Activated T-helper 17 cell treated with anti-CD3 and anti-CD28 coated beads, Interleukin-2, amount 50 U/mL, for 72 hours (primary cell): ENCODE data around the gene LARP4. TPM values are rescaled to one million over a fixed set of nuclear protein-coding genes. Genes with fewer than 3 reads are reported as not detected.
"Not testable (repeated sequence)": the region's sequence is repeated elsewhere in the genome, so short reads cannot be mapped to it uniquely, and the experiment has no call there.

Experiments
- ATAC-seq: fragments of 150-1000 bp; cut with Tn5 transposase; replicated peaks from 2 replicates; pipeline ENCODE4 v1.10.0; 2021; ENCODE audit warnings: mild to moderate bottlenecking, moderate library complexity
- H3K27ac Mint-ChIP-seq: one replicate; pipeline ENCODE4 v1.8.0; 2022; ENCODE audit warnings: mixed read lengths
- H3K27me3 Mint-ChIP-seq: one replicate; pipeline ENCODE4 v1.8.0; 2022; ENCODE audit warnings: mixed read lengths
- H3K36me3 Mint-ChIP-seq: one replicate; pipeline ENCODE4 v1.8.0; 2022; ENCODE audit warnings: low read depth, mild to moderate bottlenecking, mixed read lengths
- H3K4me1 Mint-ChIP-seq: one replicate; pipeline ENCODE4 v1.8.0; 2022; ENCODE audit warnings: mixed read lengths
- H3K4me3 Mint-ChIP-seq: one replicate; pipeline ENCODE4 v1.8.0; 2022; ENCODE audit warnings: mild to moderate bottlenecking, mixed read lengths
- H3K9me3 Mint-ChIP-seq: one replicate; pipeline ENCODE4 v1.8.0; 2022; ENCODE audit warnings: mixed read lengths
- total RNA-seq, 2 donors: library from RNA; stranded (reverse); gene quantifications; one replicate each; pipeline ENCODE4 v1.2.3, GENCODE V29; 2022

Gene LARP4
- total RNA-seq, 2 donors from 2014 or later = 35.2 to 80.7 TPM

- H3K4me1 Mint-ChIP-seq = no peaks in the 10 kb centered on the region
- H3K27ac Mint-ChIP-seq = no peak overlapping the region
- peaks cover 11% of the 10 kb centered on the region for H3K36me3 Mint-ChIP-seq
- H3K9me3 Mint-ChIP-seq = no peaks in the 10 kb centered on the region
- no peaks in the 10 kb centered on the region for H3K27me3 Mint-ChIP-seq
- ATAC-seq = no peak
- no peak overlapping the region for H3K4me3 Mint-ChIP-seq
Observed at GRCh38 chr12:50482571-50482970, 81.9 kb downstream of the LARP4 start.

GRCh38 chr12:50483488-50483887, 82.8 kb downstream of the LARP4 start:
- no peak overlapping the region for H3K27ac Mint-ChIP-seq
- ATAC-seq = no peak
- no peak overlapping the region for H3K4me3 Mint-ChIP-seq
- no peaks in the 10 kb centered on the region for H3K27me3 Mint-ChIP-seq
- H3K9me3 Mint-ChIP-seq = no peaks in the 10 kb centered on the region
- peaks cover 4% of the 10 kb centered on the region for H3K36me3 Mint-ChIP-seq
- H3K4me1 Mint-ChIP-seq = no peaks in the 10 kb centered on the region

GRCh38 chr12:50488801-50489200, 88.1 kb downstream of the LARP4 start:
- no peaks in the 10 kb centered on the region for H3K4me1 Mint-ChIP-seq
- no peak overlapping the region for H3K4me3 Mint-ChIP-seq
- H3K9me3 Mint-ChIP-seq = peaks cover 4% of the 10 kb centered on the region
- ATAC-seq = no peak
- H3K27me3 Mint-ChIP-seq = no peaks in the 10 kb centered on the region
- no peaks in the 10 kb centered on the region for H3K36me3 Mint-ChIP-seq
- no peak overlapping the region for H3K27ac Mint-ChIP-seq

- H3K36me3 Mint-ChIP-seq, ATAC-seq, H3K4me3 Mint-ChIP-seq, H3K27ac Mint-ChIP-seq, H3K27me3 Mint-ChIP-seq, H3K4me1 Mint-ChIP-seq: not testable (repeated sequence)
- H3K9me3 Mint-ChIP-seq = peaks cover 22% of the 10 kb centered on the region
Observed at GRCh38 chr12:50498119-50498518, 97.4 kb downstream of the LARP4 start.

- peak; percentile 94 for ATAC-seq
- Mint-ChIP-seq H3K4me1 (peaks cover 36% of the 10 kb centered on the region), H3K4me3 (peak within 1 kb of the TSS; percentile 88), H3K36me3 (no peaks in the 10 kb centered on the region), H3K27me3 (no peaks in the 10 kb centered on the region), H3K27ac (peak within 1 kb of the TSS; percentile 89), H3K9me3 (no peaks in the 10 kb centered on the region)
Observed at GRCh38 chr12:50504798-50505674, 104.4 kb downstream of the LARP4 start, which contains the start of gene DIP2B. Gene DIP2B, plus strand, starts transcription at chr12:50504985. Its CDS starts 156 bp downstream, at chr12:50505141.

GRCh38 chr12:50505675-50506530, 105.2 kb downstream of the LARP4 start:
- ATAC-seq = peak; percentile 1
- H3K27ac Mint-ChIP-seq = peak overlapping the region; percentile 89
- peak overlapping the region; percentile 88 for H3K4me3 Mint-ChIP-seq
- no peaks in the 10 kb centered on the region for H3K27me3 Mint-ChIP-seq
- no peaks in the 10 kb centered on the region for H3K9me3 Mint-ChIP-seq
- H3K4me1 Mint-ChIP-seq = peaks cover 36% of the 10 kb centered on the region
- H3K36me3 Mint-ChIP-seq = no peaks in the 10 kb centered on the region

GRCh38 chr12:50506753-50507473, 106.2 kb downstream of the LARP4 start:
- H3K9me3 Mint-ChIP-seq = no peaks in the 10 kb centered on the region
- no peak for ATAC-seq
- no peaks in the 10 kb centered on the region for H3K36me3 Mint-ChIP-seq
- peaks cover 36% of the 10 kb centered on the region for H3K4me1 Mint-ChIP-seq
- H3K4me3 Mint-ChIP-seq = peak overlapping the region; percentile 88
- no peaks in the 10 kb centered on the region for H3K27me3 Mint-ChIP-seq
- H3K27ac Mint-ChIP-seq = peak overlapping the region; percentile 89

- peaks cover 36% of the 10 kb centered on the region for H3K4me1 Mint-ChIP-seq
- H3K9me3 Mint-ChIP-seq = no peaks in the 10 kb centered on the region
- ATAC-seq = no peak
- H3K27ac Mint-ChIP-seq = peak overlapping the region; percentile 89
- H3K4me3 Mint-ChIP-seq = peak overlapping the region; percentile 88
- H3K27me3 Mint-ChIP-seq = no peaks in the 10 kb centered on the region
- no peaks in the 10 kb centered on the region for H3K36me3 Mint-ChIP-seq
Observed at GRCh38 chr12:50507474-50507838, 106.8 kb downstream of the LARP4 start.

GRCh38 chr12:50507930-50508329, 107.2 kb downstream of the LARP4 start:
- H3K27ac Mint-ChIP-seq = peak overlapping the region; percentile 89
- H3K36me3 Mint-ChIP-seq = no peaks in the 10 kb centered on the region
- H3K9me3 Mint-ChIP-seq = no peaks in the 10 kb centered on the region
- peaks cover 36% of the 10 kb centered on the region for H3K4me1 Mint-ChIP-seq
- H3K27me3 Mint-ChIP-seq = no peaks in the 10 kb centered on the region
- peak overlapping the region; percentile 88 for H3K4me3 Mint-ChIP-seq
- no peak for ATAC-seq

GRCh38 chr12:50508414-50508813, 107.7 kb downstream of the LARP4 start:
- ATAC-seq = no peak
- peak overlapping the region; percentile 88 for H3K4me3 Mint-ChIP-seq
- H3K27me3 Mint-ChIP-seq = no peaks in the 10 kb centered on the region
- no peaks in the 10 kb centered on the region for H3K36me3 Mint-ChIP-seq
- no peaks in the 10 kb centered on the region for H3K9me3 Mint-ChIP-seq
- H3K27ac Mint-ChIP-seq = peak overlapping the region; percentile 89
- H3K4me1 Mint-ChIP-seq = peaks cover 36% of the 10 kb centered on the region

GRCh38 chr12:50508970-50509663, 108.4 kb downstream of the LARP4 start:
- no peaks in the 10 kb centered on the region for H3K36me3 Mint-ChIP-seq
- H3K4me1 Mint-ChIP-seq = peaks cover 37% of the 10 kb centered on the region
- H3K27me3 Mint-ChIP-seq = no peaks in the 10 kb centered on the region
- peak overlapping the region; percentile 89 for H3K27ac Mint-ChIP-seq
- no peak for ATAC-seq
- H3K4me3 Mint-ChIP-seq = peak overlapping the region; percentile 88
- H3K9me3 Mint-ChIP-seq = no peaks in the 10 kb centered on the region

- Mint-ChIP-seq H3K27me3 (no peaks in the 10 kb centered on the region), H3K4me1 (peaks cover 30% of the 10 kb centered on the region), H3K9me3 (no peaks in the 10 kb centered on the region), H3K27ac (peak overlapping the region; percentile 69), H3K4me3 (peak overlapping the region; percentile 46), H3K36me3 (no peaks in the 10 kb centered on the region)
- ATAC-seq = no peak
Observed at GRCh38 chr12:50514526-50515276, 114.0 kb downstream of the LARP4 start.

GRCh38 chr12:50515587-50515986, 114.9 kb downstream of the LARP4 start:
- Mint-ChIP-seq H3K9me3 (no peaks in the 10 kb centered on the region), H3K36me3 (no peaks in the 10 kb centered on the region), H3K4me3 (peak overlapping the region; percentile 46), H3K4me1 (peaks cover 30% of the 10 kb centered on the region), H3K27ac (peak overlapping the region; percentile 74), H3K27me3 (no peaks in the 10 kb centered on the region)
- ATAC-seq = no peak
